Measurements from ENCODE around the gene RSAD2. TPM values are rescaled to one million over a fixed set of nuclear protein-coding genes. Genes with fewer than 3 reads are reported as not detected.
"Not testable (repeated sequence)": the region's sequence is repeated elsewhere in the genome, so short reads cannot be mapped to it uniquely, and the experiment has no call there.

RSAD2 gene
- total RNA-seq, 1 donor from 2014 or later, result 9.5 TPM

DNA sequence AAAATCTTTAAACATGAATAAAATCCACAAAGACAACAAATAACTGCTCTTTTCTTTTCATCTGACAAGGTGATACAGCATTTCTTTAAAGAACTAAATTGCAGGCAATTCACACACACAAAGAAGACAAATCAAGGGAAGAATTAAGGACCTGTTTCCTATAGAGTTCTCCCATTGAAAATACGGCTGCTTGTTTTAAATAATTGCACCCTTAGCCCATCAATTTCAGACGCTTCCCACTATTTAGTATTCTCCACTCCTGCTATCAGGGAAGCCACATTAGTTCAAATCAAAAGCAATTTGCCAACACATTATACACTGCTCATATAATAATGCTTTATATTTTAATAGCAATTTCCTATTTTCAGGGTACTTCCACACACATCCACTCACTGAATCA is 23.2 kb upstream of the RSAD2 start:
- H3K4me3 Mint-ChIP-seq (ENCODE audit: unreplicated experiment), result no peak overlapping the region
- H3K36me3 Mint-ChIP-seq (ENCODE audit: low read depth, unreplicated experiment), result peaks cover 49% of the 10 kb centered on the region
- no peak overlapping the region for H3K4me3 ChIP-seq (ENCODE audit: insufficient read depth, low read depth, low read length)
- no peaks in the 10 kb centered on the region for H3K79me2 ChIP-seq (ENCODE audit: insufficient read depth, low read length)
- no peaks in the 10 kb centered on the region for H4K20me1 ChIP-seq (ENCODE audit: insufficient read depth, low read length)
- no peaks in the 10 kb centered on the region for H3K4me1 ChIP-seq (ENCODE audit: insufficient read depth, low read length)
- H3K36me3 ChIP-seq (ENCODE audit: insufficient read depth, low read length), result no peaks in the 10 kb centered on the region
- FAIRE-seq (no peak), DNase-seq (ENCODE audit: low read depth) (no peak)
- H3K9ac ChIP-seq (ENCODE audit: low read length), result no peak overlapping the region
- no peak overlapping the region for H3K4me2 ChIP-seq (ENCODE audit: low read length)
- peaks cover 10% of the 10 kb centered on the region for H3K4me1 Mint-ChIP-seq (ENCODE audit: low read depth, unreplicated experiment)
- H3K27me3 Mint-ChIP-seq (ENCODE audit: low read depth, unreplicated experiment), result no peaks in the 10 kb centered on the region
- H2AFZ ChIP-seq (ENCODE audit: low read depth, low read length), result no peak overlapping the region
- H3K9me3 ChIP-seq (ENCODE audit: insufficient read depth, low read depth, low read length), result no peaks in the 10 kb centered on the region
- no peaks in the 10 kb centered on the region for H3K27me3 ChIP-seq (ENCODE audit: insufficient read depth, low read length)
- no peak for TF ChIP-seq EZH2 (IDR thresholded peaks at IDR 0.05; ENCODE audit: insufficient read depth, low read length)
- TF ChIP-seq, protein P1, sequence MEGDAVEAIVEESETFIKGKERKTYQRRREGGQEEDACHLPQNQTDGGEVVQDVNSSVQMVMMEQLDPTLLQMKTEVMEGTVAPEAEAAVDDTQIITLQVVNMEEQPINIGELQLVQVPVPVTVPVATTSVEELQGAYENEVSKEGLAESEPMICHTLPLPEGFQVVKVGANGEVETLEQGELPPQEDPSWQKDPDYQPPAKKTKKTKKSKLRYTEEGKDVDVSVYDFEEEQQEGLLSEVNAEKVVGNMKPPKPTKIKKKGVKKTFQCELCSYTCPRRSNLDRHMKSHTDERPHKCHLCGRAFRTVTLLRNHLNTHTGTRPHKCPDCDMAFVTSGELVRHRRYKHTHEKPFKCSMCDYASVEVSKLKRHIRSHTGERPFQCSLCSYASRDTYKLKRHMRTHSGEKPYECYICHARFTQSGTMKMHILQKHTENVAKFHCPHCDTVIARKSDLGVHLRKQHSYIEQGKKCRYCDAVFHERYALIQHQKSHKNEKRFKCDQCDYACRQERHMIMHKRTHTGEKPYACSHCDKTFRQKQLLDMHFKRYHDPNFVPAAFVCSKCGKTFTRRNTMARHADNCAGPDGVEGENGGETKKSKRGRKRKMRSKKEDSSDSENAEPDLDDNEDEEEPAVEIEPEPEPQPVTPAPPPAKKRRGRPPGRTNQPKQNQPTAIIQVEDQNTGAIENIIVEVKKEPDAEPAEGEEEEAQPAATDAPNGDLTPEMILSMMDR (IDR thresholded peaks at IDR 0.05; ENCODE audit: insufficient read depth, low read depth, low read length), result no peak
- no peak overlapping the region for H3K27ac ChIP-seq (ENCODE audit: low read depth, low read length)
- H3K9me3 Mint-ChIP-seq (ENCODE audit: unreplicated experiment), result peaks cover 9% of the 10 kb centered on the region
- no peak overlapping the region for H3K27ac Mint-ChIP-seq (ENCODE audit: unreplicated experiment)

DNA sequence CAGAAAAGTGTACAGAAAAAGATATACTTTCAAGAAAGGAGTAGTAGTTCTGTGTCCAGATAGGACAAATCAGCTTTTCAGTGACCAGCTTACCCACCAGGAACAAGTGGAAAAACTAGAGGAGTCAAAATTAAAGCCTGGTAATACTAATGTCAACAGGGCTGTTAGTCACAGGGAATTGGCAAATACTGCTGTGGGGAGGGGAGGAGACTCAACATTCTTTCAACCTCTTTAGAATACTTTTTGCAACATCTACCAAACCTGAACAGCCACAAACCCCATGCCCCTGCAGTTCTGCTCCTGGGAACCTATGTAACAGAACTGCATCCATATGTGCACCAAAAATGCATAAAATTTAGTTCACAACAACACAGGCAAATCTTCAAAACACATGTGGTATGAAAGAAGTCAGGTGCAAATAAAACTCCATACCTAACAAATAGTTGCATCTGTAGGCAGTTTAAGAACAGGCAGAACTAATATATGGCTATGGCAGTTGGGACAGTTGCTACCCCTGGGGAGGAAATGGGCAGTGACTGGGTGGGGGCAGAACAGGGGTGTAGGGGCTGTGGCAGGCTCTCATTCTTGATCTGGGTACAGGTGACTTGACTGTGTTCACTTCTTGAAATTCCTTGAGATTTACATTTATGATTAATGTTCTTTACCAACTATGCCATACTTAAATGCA is 21.6 kb upstream of the RSAD2 start:
- no peak for DNase-seq (ENCODE audit: low read depth)
- no peak for TF ChIP-seq EZH2 (IDR thresholded peaks at IDR 0.05; ENCODE audit: insufficient read depth, low read length)
- TF ChIP-seq, protein P1 (IDR thresholded peaks at IDR 0.05; ENCODE audit: insufficient read depth, low read depth, low read length), result no peak

DNA sequence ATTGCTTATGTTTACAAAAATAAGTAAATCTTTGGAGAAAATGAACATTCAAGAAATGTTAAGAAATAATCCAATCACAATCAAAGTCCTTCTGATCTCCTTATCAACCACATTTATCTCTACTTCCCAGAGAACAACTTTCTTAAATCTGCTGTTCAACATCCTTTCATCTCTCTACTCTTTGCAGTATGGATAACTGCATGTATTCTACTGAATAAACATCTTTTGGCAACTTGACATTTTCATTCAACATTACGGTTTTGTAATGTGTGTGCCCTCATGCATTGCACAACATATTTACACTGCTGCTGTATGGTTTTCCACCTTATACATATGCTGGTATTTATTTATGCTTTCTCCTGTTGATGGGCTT is 21.0 kb upstream of the RSAD2 start:
- Mint-ChIP-seq H3K4me3 (ENCODE audit: unreplicated experiment) (no peak overlapping the region), H3K27me3 (ENCODE audit: low read depth, unreplicated experiment) (no peaks in the 10 kb centered on the region), H3K4me1 (ENCODE audit: low read depth, unreplicated experiment) (peaks cover 10% of the 10 kb centered on the region), H3K9me3 (ENCODE audit: unreplicated experiment) (peaks cover 21% of the 10 kb centered on the region), H3K27ac (ENCODE audit: unreplicated experiment) (no peak overlapping the region), H3K36me3 (ENCODE audit: low read depth, unreplicated experiment) (peaks cover 53% of the 10 kb centered on the region)
- Histone ChIP-seq H4K20me1 (ENCODE audit: insufficient read depth, low read length) (no peaks in the 10 kb centered on the region), H3K4me3 (ENCODE audit: insufficient read depth, low read depth, low read length) (no peak overlapping the region), H3K27ac (ENCODE audit: low read depth, low read length) (no peak overlapping the region), H3K79me2 (ENCODE audit: insufficient read depth, low read length) (no peaks in the 10 kb centered on the region), H2AFZ (ENCODE audit: low read depth, low read length) (no peak overlapping the region), H3K27me3 (ENCODE audit: insufficient read depth, low read length) (no peaks in the 10 kb centered on the region), H3K9me3 (ENCODE audit: insufficient read depth, low read depth, low read length) (no peaks in the 10 kb centered on the region), H3K9ac (ENCODE audit: low read length) (no peak overlapping the region), H3K36me3 (ENCODE audit: insufficient read depth, low read length) (no peaks in the 10 kb centered on the region), H3K4me1 (ENCODE audit: insufficient read depth, low read length) (no peaks in the 10 kb centered on the region), H3K4me2 (ENCODE audit: low read length) (no peak overlapping the region)
- FAIRE-seq (no peak), DNase-seq (ENCODE audit: low read depth) (no peak)
- no peak for TF ChIP-seq EZH2 (IDR thresholded peaks at IDR 0.05; ENCODE audit: insufficient read depth, low read length)
- TF ChIP-seq, protein P1 (IDR thresholded peaks at IDR 0.05; ENCODE audit: insufficient read depth, low read depth, low read length), result no peak

More for the DNA sequence above, 21.6 kb upstream of the RSAD2 start:
- Histone ChIP-seq H3K4me1 (ENCODE audit: insufficient read depth, low read length) (no peaks in the 10 kb centered on the region), H3K4me2 (ENCODE audit: low read length) (no peak overlapping the region), H3K27me3 (ENCODE audit: insufficient read depth, low read length) (no peaks in the 10 kb centered on the region), H3K79me2 (ENCODE audit: insufficient read depth, low read length) (no peaks in the 10 kb centered on the region), H3K4me3 (ENCODE audit: insufficient read depth, low read depth, low read length) (no peak overlapping the region), H3K36me3 (ENCODE audit: insufficient read depth, low read length) (no peaks in the 10 kb centered on the region), H3K9me3 (ENCODE audit: insufficient read depth, low read depth, low read length) (no peaks in the 10 kb centered on the region), H3K9ac (ENCODE audit: low read length) (no peak overlapping the region), H3K27ac (ENCODE audit: low read depth, low read length) (no peak overlapping the region), H2AFZ (ENCODE audit: low read depth, low read length) (no peak overlapping the region), H4K20me1 (ENCODE audit: insufficient read depth, low read length) (no peaks in the 10 kb centered on the region)
- Mint-ChIP-seq H3K36me3 (ENCODE audit: low read depth, unreplicated experiment) (peaks cover 53% of the 10 kb centered on the region), H3K4me3 (ENCODE audit: unreplicated experiment) (no peak overlapping the region), H3K9me3 (ENCODE audit: unreplicated experiment) (peaks cover 19% of the 10 kb centered on the region), H3K27ac (ENCODE audit: unreplicated experiment) (no peak overlapping the region), H3K27me3 (ENCODE audit: low read depth, unreplicated experiment) (no peaks in the 10 kb centered on the region), H3K4me1 (ENCODE audit: low read depth, unreplicated experiment) (peaks cover 10% of the 10 kb centered on the region)
- no peak for FAIRE-seq

DNA sequence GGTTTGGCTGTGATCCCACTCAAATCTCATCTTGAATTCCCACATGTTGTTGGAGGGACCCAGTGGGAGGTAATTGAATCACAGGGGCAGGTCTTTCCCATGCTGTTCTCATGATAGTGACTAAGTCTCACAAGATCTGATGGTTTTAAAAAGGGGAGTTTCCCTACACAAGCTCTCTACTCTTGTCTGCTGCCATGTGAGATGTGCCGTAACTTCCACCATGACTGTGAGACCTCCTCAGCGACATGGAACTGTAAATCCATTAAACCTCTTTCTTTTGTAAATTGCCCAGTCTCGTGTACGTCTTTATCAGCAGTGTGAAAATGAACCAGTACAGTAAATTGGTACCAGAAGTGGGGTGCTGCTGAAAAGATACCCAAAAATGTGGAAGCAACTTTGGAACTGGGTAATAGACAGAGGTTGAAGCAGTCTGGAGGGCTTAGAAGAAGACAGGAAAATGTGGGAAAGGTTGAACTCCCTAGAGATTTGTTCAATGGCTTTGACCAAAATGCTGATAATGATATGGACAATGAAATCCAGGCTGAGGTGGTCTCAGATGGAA is 19.0 kb upstream of the RSAD2 start:
- H3K36me3 ChIP-seq (ENCODE audit: insufficient read depth, low read length); H4K20me1 ChIP-seq (ENCODE audit: insufficient read depth, low read length); H3K27ac Mint-ChIP-seq (ENCODE audit: unreplicated experiment); H3K9ac ChIP-seq (ENCODE audit: low read length); H2AFZ ChIP-seq (ENCODE audit: low read depth, low read length); H3K4me3 Mint-ChIP-seq (ENCODE audit: unreplicated experiment); H3K79me2 ChIP-seq (ENCODE audit: insufficient read depth, low read length); H3K27me3 Mint-ChIP-seq (ENCODE audit: low read depth, unreplicated experiment); H3K27ac ChIP-seq (ENCODE audit: low read depth, low read length); H3K4me2 ChIP-seq (ENCODE audit: low read length); FAIRE-seq; H3K4me1 ChIP-seq (ENCODE audit: insufficient read depth, low read length); H3K27me3 ChIP-seq (ENCODE audit: insufficient read depth, low read length); H3K4me3 ChIP-seq (ENCODE audit: insufficient read depth, low read depth, low read length); H3K9me3 ChIP-seq (ENCODE audit: insufficient read depth, low read depth, low read length); DNase-seq (ENCODE audit: low read depth): not testable (repeated sequence)
- H3K9me3 Mint-ChIP-seq (ENCODE audit: unreplicated experiment), result peaks cover 27% of the 10 kb centered on the region
- peaks cover 55% of the 10 kb centered on the region for H3K36me3 Mint-ChIP-seq (ENCODE audit: low read depth, unreplicated experiment)
- H3K4me1 Mint-ChIP-seq (ENCODE audit: low read depth, unreplicated experiment), result peaks cover 13% of the 10 kb centered on the region

Measured in astrocyte (in vitro differentiated cells and primary cell).